GM23338 (cell line): ENCODE data around the gene MAP3K13. TPM values are rescaled to one million over a fixed set of nuclear protein-coding genes. Genes with fewer than 3 reads are reported as not detected.

Experiments
- ATAC-seq: fragments of 200-7000 bp; cut with Tn5 transposase; 3 replicates; pipeline ENCODE4 v1.9.1; 2020
- DNase-seq: peaks from one replicate; pipeline ENCODE4 v3.0.0-alpha.2; 2015; ENCODE audit warnings: low spot score
- H2AFZ ChIP-seq: fragments of 200-600 bp; sonication (generic); 2 replicates; pipeline ENCODE4 v1.8.0; 2016; ENCODE audit warnings: antibody characterized with exemption, mild to moderate bottlenecking, moderate library complexity
- H3F3A ChIP-seq: fragments of 200-600 bp; sonication (generic); replicated peaks from 2 replicates; pipeline ENCODE4 v1.8.0; 2017; ENCODE audit warnings: antibody characterized with exemption, mixed run types, low read depth
- H3K27ac ChIP-seq: fragments of 200-600 bp; sonication (generic); 2 replicates; pipeline ENCODE4 v1.6.1; 2016; ENCODE audit warnings: low read depth
- H3K27me3 ChIP-seq: fragments of 200-600 bp; sonication (generic); 2 replicates; pipeline ENCODE4 v1.8.0; 2016; ENCODE audit warnings: mild to moderate bottlenecking, mixed run types, moderate library complexity; ENCODE audit not compliant: insufficient read depth
- H3K36me3 ChIP-seq: fragments of 200-600 bp; sonication (generic); 2 replicates; pipeline ENCODE4 v1.8.0; 2016; ENCODE audit warnings: mild to moderate bottlenecking; ENCODE audit not compliant: insufficient read depth
- H3K4me1 ChIP-seq: fragments of 200-600 bp; sonication (generic); 2 replicates; pipeline ENCODE4 v1.8.0; 2016; ENCODE audit warnings: mild to moderate bottlenecking, moderate library complexity; ENCODE audit not compliant: insufficient read depth
- H3K4me2 ChIP-seq: fragments of 200-600 bp; sonication (generic); 2 replicates; pipeline ENCODE4 v1.7.1; 2017; ENCODE audit warnings: mixed run types
- H3K4me3 ChIP-seq: fragments of 200-600 bp; sonication (generic); 2 replicates; pipeline ENCODE4 v1.6.1; 2016; ENCODE audit warnings: mixed run types
- H3K79me2 ChIP-seq: fragments of 200-600 bp; sonication (generic); replicated peaks from 2 replicates; pipeline ENCODE4 v1.8.0; 2017; ENCODE audit warnings: mild to moderate bottlenecking; ENCODE audit not compliant: insufficient read depth
- H3K9me2 ChIP-seq: fragments of 200-600 bp; sonication (generic); 2 replicates; pipeline ENCODE4 v1.8.0; 2017; ENCODE audit not compliant: insufficient read depth
- H4K20me1 ChIP-seq: fragments of 200-600 bp; sonication (generic); replicated peaks from 2 replicates; pipeline ENCODE4 v1.8.0; 2017; ENCODE audit warnings: mild to moderate bottlenecking; ENCODE audit not compliant: insufficient read depth
- H3K27ac Mint-ChIP-seq: 2 replicates; pipeline ENCODE4 v1.8.0; 2020; ENCODE audit warnings: inconsistent platforms, mild to moderate bottlenecking, moderate library complexity, mixed read lengths
- H3K27me3 Mint-ChIP-seq: 3 replicates; pipeline ENCODE4 v1.8.0; 2022; ENCODE audit warnings: low read depth, mild to moderate bottlenecking, moderate library complexity, mixed read lengths, inconsistent platforms; ENCODE audit not compliant: insufficient read depth, poor library complexity
- H3K36me3 Mint-ChIP-seq: 3 replicates; pipeline ENCODE4 v1.8.0; 2021; ENCODE audit warnings: low read depth, mild to moderate bottlenecking, inconsistent platforms, moderate library complexity, mixed read lengths
- H3K4me1 Mint-ChIP-seq: 3 replicates; pipeline ENCODE4 v1.8.0; 2020; ENCODE audit warnings: mild to moderate bottlenecking, inconsistent platforms, mixed read lengths
- H3K4me3 Mint-ChIP-seq: 3 replicates; pipeline ENCODE4 v1.8.0; 2021; ENCODE audit warnings: moderate library complexity, mild to moderate bottlenecking, inconsistent platforms, mixed read lengths
- H3K9me3 Mint-ChIP-seq: 3 replicates; pipeline ENCODE4 v1.8.0; 2020; ENCODE audit warnings: moderate library complexity, mild to moderate bottlenecking, inconsistent platforms, mixed read lengths
- CREB1 ChIP-seq: fragments of 250-450 bp; sonication (Bioruptor Pico); IDR thresholded peaks from 2 replicates; pipeline ENCODE4 v1.5.0; 2020; ENCODE audit warnings: low read depth, mild to moderate bottlenecking, moderate library complexity
- EZH2 ChIP-seq: fragments of 200-600 bp; sonication (generic); IDR thresholded peaks from one replicate; pipeline ENCODE4 v1.8.0; 2017; ENCODE audit warnings: antibody characterized with exemption, mild to moderate bottlenecking, low read depth; ENCODE audit not compliant: unreplicated experiment
- EZH2phosphoT487 ChIP-seq: fragments of 200-600 bp; sonication (generic); IDR thresholded peaks from one replicate; pipeline ENCODE4 v1.8.1; 2018; ENCODE audit warnings: antibody characterized with exemption; ENCODE audit not compliant: unreplicated experiment
- JUNB ChIP-seq: IDR thresholded peaks from one replicate; pipeline ENCODE4 v1.6.1; 2016; ENCODE audit warnings: antibody characterized with exemption; ENCODE audit not compliant: unreplicated experiment
- NANOG ChIP-seq: IDR thresholded peaks from 2 replicates; pipeline ENCODE4 v1.6.1; 2016; ENCODE audit warnings: antibody characterized with exemption, borderline replicate concordance
- POLR2AphosphoS5 ChIP-seq: IDR thresholded peaks from 2 replicates; pipeline ENCODE4 v1.6.1; 2016; ENCODE audit warnings: antibody characterized with exemption, low read depth
- ZNF114 ChIP-seq: fragments of 250-450 bp; sonication (Bioruptor Pico); IDR thresholded peaks from 2 replicates; pipeline ENCODE4 v1.5.0; 2020; ENCODE audit warnings: mild to moderate bottlenecking, moderate library complexity
- ZNF331 ChIP-seq: fragments of 250-450 bp; sonication (Bioruptor Pico); IDR thresholded peaks from 2 replicates; pipeline ENCODE4 v1.5.0; 2020; ENCODE audit warnings: low read depth, mild to moderate bottlenecking, moderate library complexity
- polyA plus RNA-seq: library from polyadenylated mRNA; unstranded; fragments of >200 nt; fragmentation: Nextera tagmentation; extraction: Ambion mirVana; gene quantifications from 2 replicates; pipeline ENCODE4 v1.2.1, GENCODE V29; 2016
- total RNA-seq: library from RNA; depleted of rRNA; stranded (reverse); fragments of >200 nt; shearing (Covaris generic); gene quantifications from 2 replicates; pipeline ENCODE4 v1.2.3, GENCODE V29; 2014
- TF ChIP-seq, protein P1 (sequence below): fragments of 250-450 bp; sonication (Bioruptor Pico); IDR thresholded peaks from 2 replicates; pipeline ENCODE4 v1.5.0; 2020; ENCODE audit warnings: mild to moderate bottlenecking, moderate library complexity
- TF ChIP-seq, protein P2 (sequence below): IDR thresholded peaks from one replicate; pipeline ENCODE4 v1.6.1; 2018; ENCODE audit warnings: antibody characterized with exemption; ENCODE audit not compliant: unreplicated experiment
- TF ChIP-seq, protein P3 (sequence below): IDR thresholded peaks from 2 replicates; pipeline ENCODE4 v1.6.1; 2016; ENCODE audit warnings: antibody characterized with exemption
- TF ChIP-seq, protein P4 (sequence below), 2 experiments: fragments of 200-600 bp in 1 of 2; sonication (generic) in 1 of 2; conservative IDR thresholded peaks; 2 replicates each; pipeline versions ENCODE4 v1.5.1 to v1.6.1; 2016 to 2017; ENCODE audit warnings: antibody characterized with exemption in 2 of 2, low read depth in 2 of 2, mild to moderate bottlenecking in 2 of 2, moderate library complexity in 1 of 2

The MAP3K13 gene
- total and polyA plus RNA-seq, 2 experiments from 2014 or later: 10.7 to 129 TPM

DNA sequence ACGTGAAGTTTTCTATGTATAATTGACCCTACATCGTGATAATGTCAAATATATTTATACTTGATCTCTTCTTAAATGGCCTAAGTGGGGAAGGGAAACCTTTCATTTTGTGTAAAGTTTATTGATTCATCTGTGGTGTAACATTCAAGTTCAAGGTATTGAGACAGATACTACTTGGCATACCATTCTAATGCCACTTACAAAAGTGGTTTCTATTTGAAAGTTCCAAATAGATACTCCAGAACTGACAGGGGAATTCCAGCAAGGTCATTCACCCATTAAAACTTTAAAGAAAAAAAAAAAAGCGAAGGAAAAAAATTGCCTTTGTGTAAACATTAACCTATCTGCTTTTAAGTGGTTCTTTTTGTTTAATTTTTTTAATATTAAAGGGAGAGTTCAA lies 45.3 kb upstream of the MAP3K13 start (continued):
- TF ChIP-seq, protein P1, sequence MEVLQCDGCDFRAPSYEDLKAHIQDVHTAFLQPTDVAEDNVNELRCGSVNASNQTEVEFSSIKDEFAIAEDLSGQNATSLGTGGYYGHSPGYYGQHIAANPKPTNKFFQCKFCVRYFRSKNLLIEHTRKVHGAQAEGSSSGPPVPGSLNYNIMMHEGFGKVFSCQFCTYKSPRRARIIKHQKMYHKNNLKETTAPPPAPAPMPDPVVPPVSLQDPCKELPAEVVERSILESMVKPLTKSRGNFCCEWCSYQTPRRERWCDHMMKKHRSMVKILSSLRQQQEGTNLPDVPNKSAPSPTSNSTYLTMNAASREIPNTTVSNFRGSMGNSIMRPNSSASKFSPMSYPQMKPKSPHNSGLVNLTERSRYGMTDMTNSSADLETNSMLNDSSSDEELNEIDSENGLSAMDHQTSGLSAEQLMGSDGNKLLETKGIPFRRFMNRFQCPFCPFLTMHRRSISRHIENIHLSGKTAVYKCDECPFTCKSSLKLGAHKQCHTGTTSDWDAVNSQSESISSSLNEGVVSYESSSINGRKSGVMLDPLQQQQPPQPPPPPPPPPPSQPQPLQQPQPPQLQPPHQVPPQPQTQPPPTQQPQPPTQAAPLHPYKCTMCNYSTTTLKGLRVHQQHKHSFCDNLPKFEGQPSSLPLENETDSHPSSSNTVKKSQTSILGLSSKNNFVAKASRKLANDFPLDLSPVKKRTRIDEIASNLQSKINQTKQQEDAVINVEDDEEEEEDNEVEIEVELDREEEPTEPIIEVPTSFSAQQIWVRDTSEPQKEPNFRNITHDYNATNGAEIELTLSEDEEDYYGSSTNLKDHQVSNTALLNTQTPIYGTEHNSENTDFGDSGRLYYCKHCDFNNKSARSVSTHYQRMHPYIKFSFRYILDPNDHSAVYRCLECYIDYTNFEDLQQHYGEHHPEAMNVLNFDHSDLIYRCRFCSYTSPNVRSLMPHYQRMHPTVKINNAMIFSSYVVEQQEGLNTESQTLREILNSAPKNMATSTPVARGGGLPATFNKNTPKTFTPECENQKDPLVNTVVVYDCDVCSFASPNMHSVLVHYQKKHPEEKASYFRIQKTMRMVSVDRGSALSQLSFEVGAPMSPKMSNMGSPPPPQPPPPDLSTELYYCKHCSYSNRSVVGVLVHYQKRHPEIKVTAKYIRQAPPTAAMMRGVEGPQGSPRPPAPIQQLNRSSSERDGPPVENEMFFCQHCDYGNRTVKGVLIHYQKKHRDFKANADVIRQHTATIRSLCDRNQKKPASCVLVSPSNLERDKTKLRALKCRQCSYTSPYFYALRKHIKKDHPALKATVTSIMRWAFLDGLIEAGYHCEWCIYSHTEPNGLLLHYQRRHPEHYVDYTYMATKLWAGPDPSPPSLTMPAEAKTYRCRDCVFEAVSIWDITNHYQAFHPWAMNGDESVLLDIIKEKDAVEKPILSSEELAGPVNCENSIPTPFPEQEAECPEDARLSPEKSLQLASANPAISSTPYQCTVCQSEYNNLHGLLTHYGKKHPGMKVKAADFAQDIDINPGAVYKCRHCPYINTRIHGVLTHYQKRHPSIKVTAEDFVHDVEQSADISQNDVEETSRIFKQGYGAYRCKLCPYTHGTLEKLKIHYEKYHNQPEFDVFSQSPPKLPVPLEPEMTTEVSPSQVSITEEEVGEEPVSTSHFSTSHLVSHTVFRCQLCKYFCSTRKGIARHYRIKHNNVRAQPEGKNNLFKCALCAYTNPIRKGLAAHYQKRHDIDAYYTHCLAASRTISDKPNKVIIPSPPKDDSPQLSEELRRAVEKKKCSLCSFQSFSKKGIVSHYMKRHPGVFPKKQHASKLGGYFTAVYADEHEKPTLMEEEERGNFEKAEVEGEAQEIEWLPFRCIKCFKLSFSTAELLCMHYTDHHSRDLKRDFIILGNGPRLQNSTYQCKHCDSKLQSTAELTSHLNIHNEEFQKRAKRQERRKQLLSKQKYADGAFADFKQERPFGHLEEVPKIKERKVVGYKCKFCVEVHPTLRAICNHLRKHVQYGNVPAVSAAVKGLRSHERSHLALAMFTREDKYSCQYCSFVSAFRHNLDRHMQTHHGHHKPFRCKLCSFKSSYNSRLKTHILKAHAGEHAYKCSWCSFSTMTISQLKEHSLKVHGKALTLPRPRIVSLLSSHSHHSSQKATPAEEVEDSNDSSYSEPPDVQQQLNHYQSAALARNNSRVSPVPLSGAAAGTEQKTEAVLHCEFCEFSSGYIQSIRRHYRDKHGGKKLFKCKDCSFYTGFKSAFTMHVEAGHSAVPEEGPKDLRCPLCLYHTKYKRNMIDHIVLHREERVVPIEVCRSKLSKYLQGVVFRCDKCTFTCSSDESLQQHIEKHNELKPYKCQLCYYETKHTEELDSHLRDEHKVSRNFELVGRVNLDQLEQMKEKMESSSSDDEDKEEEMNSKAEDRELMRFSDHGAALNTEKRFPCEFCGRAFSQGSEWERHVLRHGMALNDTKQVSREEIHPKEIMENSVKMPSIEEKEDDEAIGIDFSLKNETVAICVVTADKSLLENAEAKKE: no peak

DNA sequence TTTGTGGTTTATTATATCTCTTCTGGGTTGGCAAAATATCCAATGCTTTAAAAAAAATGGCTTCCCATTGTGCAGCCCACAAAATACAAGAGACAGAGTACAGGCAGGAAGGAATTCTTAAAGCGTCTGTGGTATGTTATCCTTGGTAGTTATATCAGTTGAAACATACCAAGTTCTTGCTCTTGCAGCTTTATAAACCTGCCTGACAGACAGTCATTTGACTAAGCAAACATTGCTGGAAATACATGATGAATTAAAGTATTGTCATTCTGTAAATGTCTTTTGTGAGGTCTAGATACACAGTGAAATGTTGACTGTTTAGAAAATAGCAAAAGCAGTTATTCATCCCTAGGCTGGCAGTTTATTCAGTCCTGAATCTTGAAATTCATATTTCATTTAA lies 44.8 kb upstream of the MAP3K13 start:
- H3K27ac ChIP-seq: no peak overlapping the region
- Mint-ChIP-seq H3K36me3 (no peaks in the 10 kb centered on the region), H3K27ac (no peak overlapping the region), H3K4me1 (peaks cover 4% of the 10 kb centered on the region; the same call in 2 of the 3 replicates), H3K4me3 (no peak overlapping the region), H3K9me3 (no peaks in the 10 kb centered on the region), H3K27me3 (no peaks in the 10 kb centered on the region)
- H3K4me2 ChIP-seq: no peak overlapping the region
- H2AFZ ChIP-seq: no peak overlapping the region
- peaks cover 8% of the 10 kb centered on the region for H3K4me1 ChIP-seq
- no peaks in the 10 kb centered on the region for H3K36me3 ChIP-seq
- no peaks in the 10 kb centered on the region for H3K79me2 ChIP-seq
- DNase-seq (peak; percentile 6), ATAC-seq (no peak)
- H4K20me1 ChIP-seq: no peaks in the 10 kb centered on the region; the same call in 1 of the 2 replicates
- H3F3A ChIP-seq: no peaks in the 10 kb centered on the region
- H3K4me3 ChIP-seq: no peak overlapping the region
- H3K27me3 ChIP-seq: no peaks in the 10 kb centered on the region
- H3K9me2 ChIP-seq: no peaks in the 10 kb centered on the region
- TF ChIP-seq POLR2AphosphoS5: no peak
- no peak for TF ChIP-seq EZH2phosphoT487
- no peak for TF ChIP-seq NANOG
- TF ChIP-seq, protein P2, sequence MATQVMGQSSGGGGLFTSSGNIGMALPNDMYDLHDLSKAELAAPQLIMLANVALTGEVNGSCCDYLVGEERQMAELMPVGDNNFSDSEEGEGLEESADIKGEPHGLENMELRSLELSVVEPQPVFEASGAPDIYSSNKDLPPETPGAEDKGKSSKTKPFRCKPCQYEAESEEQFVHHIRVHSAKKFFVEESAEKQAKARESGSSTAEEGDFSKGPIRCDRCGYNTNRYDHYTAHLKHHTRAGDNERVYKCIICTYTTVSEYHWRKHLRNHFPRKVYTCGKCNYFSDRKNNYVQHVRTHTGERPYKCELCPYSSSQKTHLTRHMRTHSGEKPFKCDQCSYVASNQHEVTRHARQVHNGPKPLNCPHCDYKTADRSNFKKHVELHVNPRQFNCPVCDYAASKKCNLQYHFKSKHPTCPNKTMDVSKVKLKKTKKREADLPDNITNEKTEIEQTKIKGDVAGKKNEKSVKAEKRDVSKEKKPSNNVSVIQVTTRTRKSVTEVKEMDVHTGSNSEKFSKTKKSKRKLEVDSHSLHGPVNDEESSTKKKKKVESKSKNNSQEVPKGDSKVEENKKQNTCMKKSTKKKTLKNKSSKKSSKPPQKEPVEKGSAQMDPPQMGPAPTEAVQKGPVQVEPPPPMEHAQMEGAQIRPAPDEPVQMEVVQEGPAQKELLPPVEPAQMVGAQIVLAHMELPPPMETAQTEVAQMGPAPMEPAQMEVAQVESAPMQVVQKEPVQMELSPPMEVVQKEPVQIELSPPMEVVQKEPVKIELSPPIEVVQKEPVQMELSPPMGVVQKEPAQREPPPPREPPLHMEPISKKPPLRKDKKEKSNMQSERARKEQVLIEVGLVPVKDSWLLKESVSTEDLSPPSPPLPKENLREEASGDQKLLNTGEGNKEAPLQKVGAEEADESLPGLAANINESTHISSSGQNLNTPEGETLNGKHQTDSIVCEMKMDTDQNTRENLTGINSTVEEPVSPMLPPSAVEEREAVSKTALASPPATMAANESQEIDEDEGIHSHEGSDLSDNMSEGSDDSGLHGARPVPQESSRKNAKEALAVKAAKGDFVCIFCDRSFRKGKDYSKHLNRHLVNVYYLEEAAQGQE: no peak
- TF ChIP-seq EZH2: no peak
- no peak for TF ChIP-seq ZNF331 (CRISPR knock-in tag)
- no peak for TF ChIP-seq CREB1 (CRISPR knock-in tag)
- no peak for TF ChIP-seq JUNB
- TF ChIP-seq, protein P3, sequence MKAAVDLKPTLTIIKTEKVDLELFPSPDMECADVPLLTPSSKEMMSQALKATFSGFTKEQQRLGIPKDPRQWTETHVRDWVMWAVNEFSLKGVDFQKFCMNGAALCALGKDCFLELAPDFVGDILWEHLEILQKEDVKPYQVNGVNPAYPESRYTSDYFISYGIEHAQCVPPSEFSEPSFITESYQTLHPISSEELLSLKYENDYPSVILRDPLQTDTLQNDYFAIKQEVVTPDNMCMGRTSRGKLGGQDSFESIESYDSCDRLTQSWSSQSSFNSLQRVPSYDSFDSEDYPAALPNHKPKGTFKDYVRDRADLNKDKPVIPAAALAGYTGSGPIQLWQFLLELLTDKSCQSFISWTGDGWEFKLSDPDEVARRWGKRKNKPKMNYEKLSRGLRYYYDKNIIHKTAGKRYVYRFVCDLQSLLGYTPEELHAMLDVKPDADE: no peak
- no peak for TF ChIP-seq ZNF114 (CRISPR knock-in tag)
- TF ChIP-seq, protein P4, sequence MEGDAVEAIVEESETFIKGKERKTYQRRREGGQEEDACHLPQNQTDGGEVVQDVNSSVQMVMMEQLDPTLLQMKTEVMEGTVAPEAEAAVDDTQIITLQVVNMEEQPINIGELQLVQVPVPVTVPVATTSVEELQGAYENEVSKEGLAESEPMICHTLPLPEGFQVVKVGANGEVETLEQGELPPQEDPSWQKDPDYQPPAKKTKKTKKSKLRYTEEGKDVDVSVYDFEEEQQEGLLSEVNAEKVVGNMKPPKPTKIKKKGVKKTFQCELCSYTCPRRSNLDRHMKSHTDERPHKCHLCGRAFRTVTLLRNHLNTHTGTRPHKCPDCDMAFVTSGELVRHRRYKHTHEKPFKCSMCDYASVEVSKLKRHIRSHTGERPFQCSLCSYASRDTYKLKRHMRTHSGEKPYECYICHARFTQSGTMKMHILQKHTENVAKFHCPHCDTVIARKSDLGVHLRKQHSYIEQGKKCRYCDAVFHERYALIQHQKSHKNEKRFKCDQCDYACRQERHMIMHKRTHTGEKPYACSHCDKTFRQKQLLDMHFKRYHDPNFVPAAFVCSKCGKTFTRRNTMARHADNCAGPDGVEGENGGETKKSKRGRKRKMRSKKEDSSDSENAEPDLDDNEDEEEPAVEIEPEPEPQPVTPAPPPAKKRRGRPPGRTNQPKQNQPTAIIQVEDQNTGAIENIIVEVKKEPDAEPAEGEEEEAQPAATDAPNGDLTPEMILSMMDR (conservative IDR thresholded peaks at IDR 0.05; ENCODE audit: low read depth in 2 of 2): no peak
